Stimulated activated CD4-positive, alpha-beta T cell treated with anti-CD3 and anti-CD28 coated beads, Interleukin-2, amount 100 ng/mL, for 4 hours (primary cell): ENCODE measurements around the gene GPR63.
"Not testable (repeated sequence)": the region's sequence is repeated elsewhere in the genome, so short reads cannot be mapped to it uniquely, and the experiment has no call there.

Source experiments
- DNase-seq: peaks from one replicate; pipeline ENCODE4 v3.0.0-alpha.2; 2020; ENCODE audit warnings: low read depth

Gene GPR63

GRCh38 chr6:96837081-96837971, at the start of gene GPR63:
GPR63 (minus strand) TSS chr6:96837477; CDS start chr6:96799731, 37,746 bp downstream.
- peak; percentile 28 for DNase-seq

- DNase-seq: no peak
These were observed 49.2 kb upstream of the GPR63 start for GRCh38 chr6:96886519-96886918.

- DNase-seq: not testable (repeated sequence)
These were observed 47.9 kb upstream of the GPR63 start for GRCh38 chr6:96885187-96885631.

GRCh38 chr6:96878143-96878542, 40.9 kb upstream of the GPR63 start:
- no peak for DNase-seq

GRCh38 chr6:96876886-96877545, 39.7 kb upstream of the GPR63 start:
- no peak for DNase-seq

GRCh38 chr6:96872976-96873375, 35.7 kb upstream of the GPR63 start:
- no peak for DNase-seq

GRCh38 chr6:96865055-96865405, 27.8 kb upstream of the GPR63 start:
- no peak for DNase-seq

GRCh38 chr6:96864216-96865054, 27.2 kb upstream of the GPR63 start:
- DNase-seq: no peak

GRCh38 chr6:96862560-96862959, 25.3 kb upstream of the GPR63 start:
- DNase-seq: no peak

- no peak for DNase-seq
These were observed 24.3 kb upstream of the GPR63 start for GRCh38 chr6:96861588-96861987.

- DNase-seq: no peak
These were observed 19.6 kb upstream of the GPR63 start for GRCh38 chr6:96856856-96857255.

GRCh38 chr6:96853083-96853482, 15.8 kb upstream of the GPR63 start:
- DNase-seq: no peak

- no peak for DNase-seq
These were observed 15.3 kb upstream of the GPR63 start for GRCh38 chr6:96852605-96853004.

- no peak for DNase-seq
These were observed 14.6 kb upstream of the GPR63 start for GRCh38 chr6:96851858-96852257.

GRCh38 chr6:96849615-96850014, 12.3 kb upstream of the GPR63 start:
- DNase-seq: no peak

- no peak for DNase-seq
These were observed 7.3 kb upstream of the GPR63 start for GRCh38 chr6:96844530-96844929.

GRCh38 chr6:96841345-96841744, 4.1 kb upstream of the GPR63 start:
- DNase-seq: no peak

- peak; percentile 0 for DNase-seq
These were observed 621 bp downstream of the GPR63 start for GRCh38 chr6:96836631-96837080.

- DNase-seq: no peak
These were observed 3.2 kb downstream of the GPR63 start for GRCh38 chr6:96834070-96834469.

GRCh38 chr6:96832780-96833179, 4.5 kb downstream of the GPR63 start:
- DNase-seq: no peak

GRCh38 chr6:96826865-96827264, 10.4 kb downstream of the GPR63 start:
- DNase-seq: no peak

GRCh38 chr6:96823743-96824142, 13.5 kb downstream of the GPR63 start:
- no peak for DNase-seq
